Stimulated activated CD8-positive, alpha-beta memory T cell treated with anti-CD3 and anti-CD28 coated beads, Interleukin-7, amount 100 ng/mL, for 24 hours (primary cell): ENCODE results near the gene DIDO1.
"Not testable (repeated sequence)": the region's sequence is repeated elsewhere in the genome, so short reads cannot be mapped to it uniquely, and the experiment has no call there.

Experiments used
- DNase-seq: peaks from one replicate; pipeline ENCODE4 v3.0.0-alpha.2; 2020; ENCODE audit warnings: low read depth

Gene DIDO1

DNA sequence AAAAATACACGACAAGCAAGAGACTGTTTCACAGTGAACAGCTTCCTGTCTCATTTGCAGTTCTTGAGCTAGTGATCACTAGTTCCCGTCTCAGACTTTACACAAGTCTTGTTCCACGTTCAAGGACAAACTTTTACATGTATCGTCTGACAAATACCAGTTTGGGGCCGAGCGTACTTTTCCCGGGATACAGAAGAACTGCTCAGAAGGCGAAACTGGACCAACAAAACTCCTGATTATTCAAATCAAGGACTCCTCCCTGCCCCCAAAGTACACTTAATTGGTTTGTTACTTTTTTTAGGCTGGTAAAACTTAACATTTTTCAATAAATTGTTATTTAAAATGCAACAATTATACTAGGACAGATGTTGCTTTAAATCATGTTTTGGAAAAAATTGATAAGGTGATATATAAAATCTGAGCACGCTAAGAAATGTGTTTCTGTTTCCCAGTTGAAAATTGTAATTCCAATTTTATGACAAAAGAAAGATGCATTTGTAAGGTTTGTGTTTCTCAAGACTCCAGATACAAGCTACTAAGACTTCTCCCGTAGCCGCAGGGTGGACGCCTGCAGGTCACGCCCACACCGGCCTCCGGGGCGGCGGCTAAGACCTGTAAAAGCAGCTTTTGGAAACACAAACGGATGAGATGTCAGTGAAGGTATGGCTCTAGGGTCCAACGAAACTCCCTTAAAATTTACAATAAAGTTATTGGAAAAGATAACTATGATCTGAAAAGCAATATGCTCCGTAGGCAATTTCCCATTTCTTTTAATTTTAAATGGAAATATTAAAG is 47.9 kb downstream of the DIDO1 start:
- no peak for DNase-seq

DNA sequence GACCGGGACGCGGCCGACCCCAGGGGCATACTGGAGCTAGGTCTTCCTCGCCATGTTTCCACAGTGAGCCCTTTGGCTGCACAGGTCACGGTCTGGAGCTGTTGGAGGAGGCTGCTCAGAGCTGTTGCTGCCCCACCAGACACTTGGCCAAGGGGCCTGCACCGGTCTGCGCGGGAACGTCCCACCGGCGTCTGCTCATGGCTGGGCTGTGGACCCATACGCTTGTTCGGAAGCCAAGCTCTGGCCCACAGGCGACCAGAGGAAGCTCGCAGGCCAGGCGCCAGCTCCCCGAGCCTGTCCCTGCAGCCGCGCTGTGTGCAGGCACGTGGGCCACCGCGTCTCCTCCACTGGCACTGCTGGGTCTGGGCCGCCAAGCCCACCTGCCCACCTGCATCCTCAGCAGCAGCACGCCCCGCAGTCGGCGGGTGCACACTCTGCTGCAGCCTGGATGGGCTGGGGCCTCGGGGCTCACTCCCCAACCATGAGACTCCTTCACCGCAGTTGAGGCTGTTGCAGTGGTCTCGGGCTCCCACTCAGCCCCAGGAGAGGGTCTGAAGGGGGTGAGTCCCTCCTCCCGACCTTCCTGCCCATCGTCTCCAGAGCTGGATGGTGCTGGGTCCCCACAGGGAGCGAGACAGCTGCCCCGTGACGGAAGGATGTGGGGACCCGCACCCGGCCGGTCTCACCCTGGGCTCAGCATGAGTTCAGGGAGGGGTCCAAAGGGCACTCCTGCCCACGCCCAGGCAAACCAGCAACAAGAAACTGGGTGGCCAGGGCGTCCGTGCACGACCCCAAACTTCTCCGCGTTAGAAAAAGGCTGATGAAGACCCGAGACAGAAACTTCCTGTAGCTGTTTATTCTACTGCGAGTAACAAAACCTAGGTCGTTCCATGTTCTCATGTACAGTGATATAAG is 49.1 kb downstream of the DIDO1 start:
- DNase-seq = no peak

DNA sequence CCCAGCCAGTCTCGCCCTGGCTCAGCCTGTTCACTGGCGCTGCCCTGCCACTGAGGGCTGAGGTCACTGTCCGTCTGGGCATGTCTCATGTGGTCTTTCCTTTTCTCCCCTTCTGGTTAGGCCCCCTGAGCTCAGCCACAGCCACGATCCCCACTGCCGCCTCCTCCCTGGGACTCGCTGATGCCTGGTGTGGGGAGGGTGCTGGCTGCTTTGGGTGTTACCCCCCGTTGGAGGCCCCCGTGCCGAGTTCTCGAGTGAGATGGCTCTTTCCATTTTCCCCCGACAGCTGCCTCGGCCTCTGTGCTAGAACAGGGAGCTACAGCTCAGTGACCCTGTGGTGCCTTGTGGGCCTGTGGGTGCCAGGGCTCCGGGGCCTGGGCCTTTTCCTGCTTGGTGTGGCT is 49.8 kb downstream of the DIDO1 start:
- no peak for DNase-seq

DNA sequence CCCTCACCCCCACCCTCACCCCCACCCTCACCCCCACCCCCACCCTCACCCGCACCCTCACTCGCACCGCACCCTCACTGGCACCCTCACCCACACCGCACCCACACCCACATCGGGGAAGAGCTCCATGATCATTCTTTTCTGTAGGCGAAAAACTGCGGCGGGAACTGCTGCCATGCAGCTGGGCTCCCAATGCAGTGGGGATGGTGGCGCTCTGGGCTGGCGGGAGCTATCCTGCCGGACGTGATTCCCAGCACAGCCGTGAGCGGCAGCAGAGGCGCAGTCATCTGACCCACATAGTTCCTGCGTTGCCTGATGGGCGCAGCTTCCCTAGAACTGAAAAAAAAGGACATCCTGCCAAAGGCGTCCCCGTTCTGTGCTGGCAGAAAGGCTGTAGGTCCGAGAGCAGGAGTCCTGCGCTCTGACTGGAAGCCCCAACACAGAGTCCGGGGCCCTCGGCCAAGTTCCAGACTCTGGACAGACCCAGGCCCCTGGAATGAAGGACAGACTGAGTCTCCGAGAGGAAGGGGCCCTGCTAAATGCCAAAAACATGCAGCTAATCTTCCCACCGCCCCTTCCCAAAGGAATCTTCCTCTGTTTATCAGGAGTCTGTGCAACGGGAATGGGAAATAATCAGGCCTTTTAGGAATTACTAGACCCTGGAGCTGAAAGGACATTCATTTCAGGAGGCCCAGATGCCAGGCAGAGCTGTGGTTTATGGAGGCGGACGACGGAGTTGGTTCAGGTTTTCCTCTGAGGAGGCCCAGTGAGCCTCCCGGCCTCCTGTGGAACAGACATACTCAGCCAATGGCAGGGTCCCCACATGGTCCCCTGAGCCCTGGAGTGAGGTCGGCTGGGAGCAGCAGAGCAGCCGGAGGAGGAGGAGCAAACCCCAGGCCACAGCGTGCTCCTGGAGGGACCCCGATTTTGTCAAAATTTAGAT is 50.6 kb downstream of the DIDO1 start:
- DNase-seq = no peak

DNA sequence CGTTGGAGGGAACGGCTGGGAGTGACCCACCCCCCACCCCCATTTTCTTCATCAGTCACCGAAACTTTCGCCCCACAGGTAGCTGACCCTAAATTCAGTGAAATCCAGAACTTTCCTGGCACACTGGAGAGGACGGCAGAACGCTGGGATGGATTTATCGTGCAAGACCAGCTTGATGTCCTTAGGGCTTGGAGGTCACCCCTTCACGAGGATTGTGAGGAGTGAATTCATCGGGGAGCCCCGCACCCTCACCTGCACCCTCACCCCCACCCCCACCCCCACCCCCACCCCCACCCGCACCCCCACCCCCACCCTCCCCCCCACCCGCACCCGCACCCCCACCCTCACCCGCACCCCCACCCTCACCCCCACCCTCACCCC is 51.4 kb downstream of the DIDO1 start:
- DNase-seq = no peak

DNA sequence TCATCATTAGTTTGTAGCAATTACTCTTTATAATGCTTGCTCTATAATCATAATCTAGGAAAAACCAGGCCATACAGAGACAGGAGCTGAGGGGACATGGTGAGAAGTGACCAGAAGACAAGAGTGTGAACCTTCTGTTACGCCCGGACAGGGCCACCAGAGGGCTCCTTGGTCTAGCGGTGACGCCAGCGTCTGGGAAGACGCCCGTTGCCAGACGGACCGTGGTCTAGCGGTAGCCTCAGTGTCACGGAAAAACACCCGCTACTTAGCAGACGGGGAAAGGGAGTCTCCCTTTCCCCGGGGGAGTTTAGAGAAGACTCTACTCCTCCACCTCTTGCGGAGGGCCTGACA is 52.6 kb downstream of the DIDO1 start:
- not testable (repeated sequence) for DNase-seq

DNA sequence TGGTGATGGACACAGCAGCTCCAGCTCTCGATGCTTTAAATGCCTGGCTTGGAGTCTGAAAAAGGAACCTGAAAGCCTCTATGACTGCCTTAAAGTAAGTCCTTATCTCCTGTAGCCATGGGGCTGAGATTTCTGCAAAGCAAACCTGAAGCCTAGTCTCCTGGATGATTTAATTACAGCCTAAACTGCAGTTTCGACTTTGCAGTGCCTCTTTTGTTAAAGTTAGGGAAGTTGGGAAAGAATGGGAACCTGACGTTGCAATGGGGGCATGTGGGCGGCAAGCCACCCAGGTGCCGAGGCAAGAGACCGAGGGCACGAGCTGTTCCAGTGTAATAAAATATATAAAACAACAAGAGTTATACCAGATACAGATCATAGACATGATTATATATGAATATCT is 53.0 kb downstream of the DIDO1 start:
- DNase-seq = no peak

DNA sequence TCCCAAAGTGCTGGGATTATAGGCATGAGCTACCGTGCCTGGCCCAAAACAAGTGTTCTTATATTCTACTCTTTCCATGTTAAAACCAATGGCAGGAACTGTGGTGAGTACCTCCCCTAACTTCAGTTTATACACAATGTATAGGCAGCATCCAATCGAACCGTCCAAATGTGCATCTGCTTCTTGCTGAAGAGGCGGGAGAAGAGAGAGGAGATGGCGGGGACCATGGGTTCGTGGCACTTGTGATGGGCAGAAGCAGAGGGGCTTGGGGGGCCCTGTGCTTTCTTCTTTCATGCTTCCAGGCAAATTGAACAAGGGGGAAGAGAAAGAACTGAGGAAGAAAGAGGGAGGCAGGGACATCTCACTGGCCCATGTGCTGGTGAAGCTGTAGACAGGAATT is 53.4 kb downstream of the DIDO1 start:
- DNase-seq = no peak

DNA sequence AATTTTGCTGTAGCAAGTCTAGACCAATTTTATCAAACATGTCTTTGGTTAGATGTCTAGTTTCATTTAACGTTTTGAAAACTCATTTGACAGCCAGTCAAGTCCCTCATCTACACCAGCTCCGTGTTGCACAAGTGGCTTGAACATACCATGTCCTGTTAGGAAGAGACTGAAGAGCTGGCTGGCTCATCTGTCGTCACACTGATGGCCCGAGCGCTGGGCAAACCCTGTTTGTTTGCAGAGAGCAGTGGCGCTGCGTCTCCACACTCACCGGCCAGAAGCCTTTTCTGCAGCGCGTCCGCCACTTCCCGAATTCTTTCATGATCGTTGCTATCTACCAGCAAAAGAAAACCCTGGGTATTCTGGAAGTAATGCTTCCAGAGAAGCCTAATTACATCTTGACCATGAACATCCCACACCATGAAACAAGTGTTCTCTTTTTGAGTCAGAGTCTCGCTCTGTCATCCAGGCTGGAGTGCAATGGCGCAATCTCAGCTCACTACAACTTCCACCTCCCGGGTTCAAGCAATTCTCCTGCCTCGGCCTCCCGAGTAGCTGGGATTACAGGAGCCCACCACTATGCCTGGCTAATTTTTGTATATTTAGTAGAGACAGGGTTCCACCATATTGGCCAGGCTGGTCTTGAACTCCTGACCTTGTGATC is 54.0 kb downstream of the DIDO1 start:
- DNase-seq = no peak

DNA sequence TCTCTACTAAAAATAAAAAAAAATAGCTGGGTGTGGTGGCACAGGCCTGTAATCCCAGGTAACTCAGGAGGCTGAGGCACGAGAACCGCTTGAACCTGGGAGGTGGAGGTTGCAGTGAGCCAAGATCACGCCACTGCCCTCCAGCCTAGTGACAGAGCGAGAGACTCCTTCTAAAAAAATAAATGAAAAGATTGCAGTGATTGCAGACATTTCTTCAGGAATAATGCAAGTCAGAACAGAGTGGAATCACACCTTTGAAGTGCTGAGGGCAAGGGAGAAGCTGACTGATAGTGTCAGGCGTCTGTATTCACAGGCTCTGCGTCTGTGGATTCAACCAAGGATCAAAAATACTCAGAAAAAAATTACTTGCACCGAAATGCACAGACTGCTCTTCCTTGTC is 62.1 kb downstream of the DIDO1 start:
- no peak for DNase-seq

DNA sequence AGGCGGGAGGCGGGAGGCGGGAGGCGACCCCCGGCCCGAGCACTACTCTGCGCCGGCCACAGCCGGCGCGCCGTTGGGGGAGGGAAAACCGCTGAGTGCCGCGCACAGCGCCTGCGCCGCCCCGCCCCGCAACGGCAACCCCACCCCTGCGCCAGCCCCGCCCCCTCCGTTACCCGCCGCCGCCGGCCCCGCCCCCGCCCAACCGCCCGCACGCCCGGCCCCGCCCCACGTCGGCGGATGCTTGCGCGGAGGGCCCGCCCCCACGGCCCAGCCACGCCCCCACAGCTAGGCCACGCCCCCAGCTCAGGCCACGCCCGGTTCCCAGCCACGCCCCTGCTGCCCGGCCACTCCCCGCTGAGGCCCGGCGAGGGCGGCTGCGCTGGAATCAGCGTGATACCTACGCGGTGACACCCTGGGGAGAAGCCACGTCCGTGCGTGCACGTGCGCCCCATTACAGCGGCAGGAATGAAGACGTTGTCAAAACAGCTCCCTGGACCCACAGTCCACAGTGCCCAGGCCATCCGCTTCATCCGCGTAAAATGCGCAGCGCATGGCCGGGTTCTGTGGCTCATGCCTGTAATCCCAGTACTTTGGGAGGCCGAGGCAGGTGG is 64.5 kb downstream of the DIDO1 start, which contains the start of gene TCFL5:
Gene TCFL5 (minus strand): TSS at position 97 of the 611 bp plus-strand sequence. CDS start 152 bp downstream, outside the sequence.
- peak; percentile 87 for DNase-seq

DNA sequence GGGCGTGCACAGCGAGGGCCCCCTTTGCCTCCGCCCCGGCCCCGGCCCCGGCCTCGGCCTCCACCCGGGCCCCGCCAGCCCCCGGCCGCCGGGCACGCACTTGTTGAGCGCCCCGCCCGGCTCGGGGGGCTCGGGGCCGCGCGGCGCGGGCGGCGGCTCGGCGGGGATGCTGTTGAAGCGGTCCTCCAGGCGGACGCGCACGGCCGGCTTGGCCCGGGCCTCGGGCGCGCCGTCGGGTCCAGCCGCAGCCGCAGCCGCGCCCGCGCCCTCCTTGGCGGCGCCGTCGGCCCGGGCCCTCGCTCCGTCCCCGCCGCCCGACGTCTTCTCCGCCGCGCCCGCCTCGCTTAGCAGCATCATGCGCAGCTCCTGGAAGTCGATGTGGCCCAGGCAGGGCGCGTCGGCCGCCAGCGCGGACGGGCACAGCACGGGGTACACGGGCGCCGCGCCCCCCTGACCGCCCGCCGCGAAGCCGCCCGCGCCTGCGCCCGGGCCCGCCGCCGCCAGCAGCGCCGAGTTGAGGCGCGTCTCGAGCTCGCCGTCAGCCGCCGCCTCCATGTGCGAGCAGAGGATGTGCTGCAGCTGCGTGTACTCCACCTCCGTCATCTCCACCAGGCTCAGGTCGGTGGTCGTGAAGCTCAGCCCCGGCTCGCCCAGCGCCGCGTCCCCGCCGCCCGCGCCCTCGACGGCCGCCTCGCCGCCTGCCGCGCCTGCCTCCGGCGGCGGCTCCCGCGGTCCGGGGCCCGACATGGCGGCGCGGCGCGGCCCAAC is 65.2 kb downstream of the DIDO1 start:
- peak; percentile 10 for DNase-seq

DNA sequence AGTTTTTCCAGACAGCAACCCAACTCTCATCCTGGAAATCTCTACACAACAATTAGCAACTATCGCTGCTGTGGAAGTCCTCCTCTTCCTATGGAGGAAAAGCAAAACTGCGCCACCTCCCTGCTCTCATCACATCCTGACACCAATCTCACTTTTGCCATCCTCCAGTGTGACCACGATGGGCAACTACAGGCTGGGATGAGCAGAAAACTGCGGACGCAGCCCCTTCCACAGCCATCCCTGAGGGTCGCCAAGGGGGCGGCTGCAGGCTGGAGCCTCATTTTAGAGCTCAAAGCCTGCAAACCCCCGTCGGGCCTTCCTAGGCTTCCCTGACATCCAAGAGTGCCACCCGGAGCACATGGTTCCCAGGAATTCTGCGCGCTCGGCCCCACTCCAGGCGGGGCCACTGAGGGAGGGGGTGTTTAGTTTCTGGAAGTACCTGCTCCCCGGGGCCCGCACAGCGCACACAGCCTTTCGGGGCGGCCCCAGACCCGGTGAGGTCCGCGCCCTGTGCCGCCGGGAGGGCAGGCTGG is 65.8 kb downstream of the DIDO1 start:
- no peak for DNase-seq

DNA sequence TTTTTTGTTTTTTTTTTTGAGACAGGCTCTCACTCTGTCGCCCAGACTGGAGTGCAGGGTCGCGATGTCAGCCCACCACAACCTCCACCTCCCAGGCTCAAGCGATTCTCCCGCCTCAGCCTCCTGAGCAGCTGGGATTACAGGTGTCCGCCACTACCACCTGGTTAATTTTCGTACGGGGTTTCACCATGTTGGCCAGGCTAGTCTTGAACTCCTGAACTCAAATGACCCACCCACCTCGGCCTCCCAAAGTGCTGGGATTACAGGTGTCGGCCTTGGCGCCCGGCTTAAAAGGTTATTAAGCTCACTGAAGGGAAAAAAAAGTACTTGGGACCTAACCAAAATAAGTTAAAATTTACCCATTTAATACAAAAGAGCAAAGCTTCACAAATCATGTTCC is 66.6 kb downstream of the DIDO1 start:
- DNase-seq = no peak

DNA sequence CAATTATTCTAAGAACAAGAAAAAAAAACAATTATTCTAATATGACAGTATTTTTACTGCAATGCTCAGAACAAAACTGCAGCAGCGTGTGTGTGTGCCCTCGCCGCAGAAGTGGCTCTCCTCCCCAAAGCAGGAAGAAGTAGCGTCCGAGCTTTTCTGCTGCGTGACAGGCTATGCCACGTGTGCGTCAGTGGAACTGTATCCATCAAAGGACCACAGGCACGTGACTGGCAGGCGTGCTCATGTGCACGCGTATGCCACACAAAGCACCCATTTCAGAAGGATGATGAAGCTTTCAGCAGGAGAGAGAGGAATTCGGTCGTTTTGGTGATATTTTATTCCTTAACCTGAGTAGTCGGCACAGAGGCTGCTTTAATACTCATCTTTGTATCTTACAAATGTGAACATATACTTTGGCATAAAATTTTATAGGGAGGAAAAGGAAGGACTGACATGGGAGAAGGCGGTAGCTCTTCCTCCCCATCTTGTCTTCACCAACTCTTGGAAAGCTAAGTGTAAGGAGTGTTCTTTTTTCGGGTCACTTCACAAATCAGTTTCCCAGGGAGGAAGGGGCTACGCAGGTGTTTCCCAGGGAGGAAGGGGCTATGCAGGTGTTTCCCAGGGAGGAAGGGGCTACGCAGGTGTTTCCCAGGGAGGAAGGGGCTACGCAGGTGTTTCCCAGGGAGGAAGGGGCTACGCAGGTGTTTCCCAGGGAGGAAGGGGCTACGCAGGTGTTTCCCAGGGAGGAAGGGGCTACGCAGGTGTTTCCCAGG is 68.1 kb downstream of the DIDO1 start:
- DNase-seq = no peak

DNA sequence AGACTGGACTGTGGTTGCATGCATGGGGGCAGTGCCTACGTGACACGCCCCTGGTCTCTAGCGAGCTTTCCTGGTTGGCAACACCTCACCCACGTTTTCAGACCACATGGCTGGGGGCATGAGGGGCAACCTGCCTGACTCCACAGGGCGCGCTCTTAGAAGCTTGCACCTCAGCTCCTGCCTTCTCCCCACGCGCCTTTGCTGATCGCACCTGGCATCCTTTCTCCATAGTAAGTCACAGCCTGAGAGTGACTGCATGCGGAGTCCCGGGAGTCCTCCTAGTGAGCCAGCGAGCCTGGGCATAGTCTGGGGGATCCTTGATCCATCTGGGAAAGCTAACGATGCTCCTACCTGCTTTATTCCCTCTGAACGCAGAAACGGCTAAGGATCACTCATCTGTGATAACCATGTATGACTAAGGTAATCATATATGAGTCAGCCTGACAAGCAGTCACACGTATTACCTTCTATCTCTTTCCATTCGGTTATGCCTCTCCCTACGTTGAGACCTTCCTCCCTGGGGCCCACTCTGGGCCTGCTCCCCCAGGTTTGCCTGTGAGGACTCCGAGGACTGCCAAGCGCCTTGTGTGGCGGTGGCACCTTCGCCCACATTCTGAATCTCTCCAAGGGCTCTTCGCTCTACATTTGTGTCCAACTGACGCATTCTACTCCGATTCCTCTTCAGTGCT is 69.2 kb downstream of the DIDO1 start:
- DNase-seq = no peak

DNA sequence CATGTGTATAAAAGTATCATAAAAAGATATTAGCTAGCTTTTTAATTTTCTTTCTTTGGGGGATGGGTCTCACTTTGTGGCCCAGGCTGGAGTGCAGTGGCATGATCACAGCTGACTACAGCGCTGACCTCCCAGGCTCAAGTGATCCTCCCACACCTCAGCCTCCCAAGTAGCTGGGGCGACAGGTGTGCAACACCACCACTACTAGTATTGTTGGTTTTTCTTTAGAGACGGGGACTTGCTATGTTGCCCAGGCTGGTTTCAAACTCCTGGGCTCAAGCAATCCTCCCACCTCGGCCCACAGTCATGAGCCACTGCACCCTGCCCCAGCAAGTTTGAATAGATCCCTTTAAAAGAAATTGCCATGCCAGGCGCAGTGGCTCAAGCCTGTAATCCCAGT is 71.2 kb downstream of the DIDO1 start:
- no peak for DNase-seq

DNA sequence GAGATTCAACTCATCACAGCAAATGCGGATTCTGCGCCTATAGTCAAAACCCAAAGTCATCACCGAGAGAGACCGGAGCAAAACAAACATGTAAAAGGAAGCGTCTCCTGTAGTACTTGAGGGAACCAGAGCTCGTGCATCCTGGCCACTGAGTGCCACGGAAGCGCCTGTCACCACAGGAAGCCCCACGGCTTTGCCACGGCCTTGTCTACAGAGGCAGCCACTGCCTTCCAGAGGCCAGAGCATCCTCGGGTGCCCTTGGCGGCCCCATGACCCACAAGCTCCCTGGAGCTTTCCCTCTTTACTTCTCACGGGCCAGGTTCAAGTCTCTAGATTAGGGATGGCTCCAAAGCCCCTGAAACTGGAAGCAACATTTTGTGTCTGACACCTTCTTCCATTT is 72.2 kb downstream of the DIDO1 start:
- no peak for DNase-seq

DNA sequence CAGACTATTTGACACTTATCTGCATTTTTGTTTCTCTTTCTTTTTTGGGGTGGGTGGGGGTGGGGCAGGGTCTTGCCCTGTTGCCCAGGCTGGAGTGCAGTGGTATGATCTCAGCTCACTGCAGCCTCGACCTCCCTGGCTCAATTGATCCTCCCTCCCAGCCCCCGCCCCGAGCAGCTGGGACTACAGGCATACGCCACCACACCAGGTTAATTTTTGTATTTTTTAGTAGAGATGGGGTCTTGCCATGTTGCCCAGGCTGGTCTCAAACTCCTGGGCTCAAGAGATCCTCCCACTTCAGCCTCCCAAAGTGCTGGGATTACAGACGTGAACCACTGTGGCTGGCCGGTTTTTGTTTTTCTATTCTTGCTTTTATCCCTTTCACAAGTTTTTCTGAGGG is 73.0 kb downstream of the DIDO1 start:
- DNase-seq = not testable (repeated sequence)
